ENCODE measurements around the gene TUBB6.

The TUBB6 gene

GRCh38 chr18:12304351-12305210, 3.5 kb upstream of the TUBB6 start:
- H3K27me3 Mint-ChIP-seq, result peaks cover 25% of the 10 kb centered on the region
- H3K4me3 Mint-ChIP-seq, result no peak overlapping the region
- peaks cover 9% of the 10 kb centered on the region for H3K4me1 Mint-ChIP-seq (ENCODE audit: low read depth)
- H3K36me3 Mint-ChIP-seq, result peaks cover 2% of the 10 kb centered on the region
- H3K9me3 Mint-ChIP-seq (ENCODE audit: low read depth), result no peaks in the 10 kb centered on the region
- H3K27ac Mint-ChIP-seq, result no peak overlapping the region

- Mint-ChIP-seq H3K27me3 (peaks cover 28% of the 10 kb centered on the region), H3K4me3 (no peak overlapping the region), H3K9me3 (ENCODE audit: low read depth) (no peaks in the 10 kb centered on the region), H3K36me3 (peaks cover 4% of the 10 kb centered on the region), H3K4me1 (ENCODE audit: low read depth) (peaks cover 9% of the 10 kb centered on the region), H3K27ac (no peak overlapping the region)
Measured at GRCh38 chr18:12305211-12305610, 2.8 kb upstream of the TUBB6 start.

- H3K4me3 Mint-ChIP-seq, result no peak overlapping the region
- peaks cover 4% of the 10 kb centered on the region for H3K36me3 Mint-ChIP-seq
- peaks cover 32% of the 10 kb centered on the region for H3K27me3 Mint-ChIP-seq
Measured at GRCh38 chr18:12305930-12306629, 2.0 kb upstream of the TUBB6 start.

GRCh38 chr18:12306752-12307700, 1.0 kb upstream of the TUBB6 start:
- peaks cover 3% of the 10 kb centered on the region for H3K9me3 Mint-ChIP-seq (ENCODE audit: low read depth)
- peak overlapping the region; percentile 81 for H3K4me3 Mint-ChIP-seq
- peaks cover 8% of the 10 kb centered on the region for H3K36me3 Mint-ChIP-seq
- peaks cover 32% of the 10 kb centered on the region for H3K27me3 Mint-ChIP-seq
- no peak overlapping the region for H3K27ac Mint-ChIP-seq
- peaks cover 9% of the 10 kb centered on the region for H3K4me1 Mint-ChIP-seq (ENCODE audit: low read depth)

More at GRCh38 chr18:12305930-12306629, 2.0 kb upstream of the TUBB6 start:
- Mint-ChIP-seq H3K4me1 (ENCODE audit: low read depth) (peaks cover 9% of the 10 kb centered on the region), H3K9me3 (ENCODE audit: low read depth) (no peaks in the 10 kb centered on the region), H3K27ac (no peak overlapping the region)

- Mint-ChIP-seq H3K9me3 (ENCODE audit: low read depth) (peaks cover 9% of the 10 kb centered on the region), H3K4me3 (peak overlapping the region; percentile 59), H3K27me3 (peaks cover 32% of the 10 kb centered on the region), H3K36me3 (peaks cover 8% of the 10 kb centered on the region), H3K4me1 (ENCODE audit: low read depth) (peaks cover 9% of the 10 kb centered on the region), H3K27ac (no peak overlapping the region)
Measured at GRCh38 chr18:12308386-12309100, 502 bp downstream of the TUBB6 start.

- Mint-ChIP-seq H3K9me3 (ENCODE audit: low read depth) (peaks cover 9% of the 10 kb centered on the region), H3K4me1 (ENCODE audit: low read depth) (peaks cover 9% of the 10 kb centered on the region), H3K27me3 (peaks cover 25% of the 10 kb centered on the region), H3K36me3 (peaks cover 8% of the 10 kb centered on the region), H3K27ac (no peak overlapping the region), H3K4me3 (peak overlapping the region; percentile 50)
Measured at GRCh38 chr18:12309683-12310198, 1.7 kb downstream of the TUBB6 start.

GRCh38 chr18:12310762-12311161, 2.7 kb downstream of the TUBB6 start:
- Mint-ChIP-seq H3K4me3 (no peak overlapping the region), H3K27ac (no peak overlapping the region), H3K27me3 (peaks cover 20% of the 10 kb centered on the region), H3K9me3 (ENCODE audit: low read depth) (peaks cover 9% of the 10 kb centered on the region), H3K4me1 (ENCODE audit: low read depth) (peaks cover 9% of the 10 kb centered on the region), H3K36me3 (peaks cover 10% of the 10 kb centered on the region)

- Mint-ChIP-seq H3K27me3 (peaks cover 10% of the 10 kb centered on the region), H3K9me3 (ENCODE audit: low read depth) (peaks cover 9% of the 10 kb centered on the region), H3K4me3 (no peak overlapping the region), H3K27ac (no peak overlapping the region), H3K36me3 (peaks cover 10% of the 10 kb centered on the region), H3K4me1 (ENCODE audit: low read depth) (no peaks in the 10 kb centered on the region)
Measured at GRCh38 chr18:12312976-12313375, 4.9 kb downstream of the TUBB6 start.

- Mint-ChIP-seq H3K4me1 (ENCODE audit: low read depth) (no peaks in the 10 kb centered on the region), H3K36me3 (peaks cover 10% of the 10 kb centered on the region), H3K9me3 (ENCODE audit: low read depth) (peaks cover 9% of the 10 kb centered on the region), H3K27me3 (peaks cover 10% of the 10 kb centered on the region), H3K27ac (no peak overlapping the region), H3K4me3 (no peak overlapping the region)
Measured at GRCh38 chr18:12313530-12314245, 5.6 kb downstream of the TUBB6 start.

- Mint-ChIP-seq H3K4me3 (no peak overlapping the region), H3K36me3 (peaks cover 6% of the 10 kb centered on the region), H3K27ac (no peak overlapping the region)
Measured at GRCh38 chr18:12314591-12315305, 6.7 kb downstream of the TUBB6 start.

GRCh38 chr18:12315490-12315889, 7.4 kb downstream of the TUBB6 start:
- Mint-ChIP-seq H3K9me3 (ENCODE audit: low read depth) (peaks cover 9% of the 10 kb centered on the region), H3K36me3 (peaks cover 6% of the 10 kb centered on the region), H3K4me1 (ENCODE audit: low read depth) (no peaks in the 10 kb centered on the region), H3K27me3 (peaks cover 4% of the 10 kb centered on the region), H3K4me3 (no peak overlapping the region), H3K27ac (no peak overlapping the region)

More at GRCh38 chr18:12314591-12315305, 6.7 kb downstream of the TUBB6 start:
- Mint-ChIP-seq H3K4me1 (ENCODE audit: low read depth) (no peaks in the 10 kb centered on the region), H3K27me3 (peaks cover 5% of the 10 kb centered on the region), H3K9me3 (ENCODE audit: low read depth) (peaks cover 9% of the 10 kb centered on the region)

- no peaks in the 10 kb centered on the region for H3K4me1 Mint-ChIP-seq (ENCODE audit: low read depth)
- H3K9me3 Mint-ChIP-seq (ENCODE audit: low read depth), result peaks cover 9% of the 10 kb centered on the region
- no peaks in the 10 kb centered on the region for H3K27me3 Mint-ChIP-seq
- no peak overlapping the region for H3K4me3 Mint-ChIP-seq
- no peak overlapping the region for H3K27ac Mint-ChIP-seq
- H3K36me3 Mint-ChIP-seq, result peaks cover 7% of the 10 kb centered on the region
Measured at GRCh38 chr18:12315911-12316310, 7.9 kb downstream of the TUBB6 start.
